ENCODE data around the gene C2CD2. TPM values are rescaled to one million over a fixed set of nuclear protein-coding genes. Genes with fewer than 3 reads are reported as not detected.

Gene C2CD2
- total and polyA plus RNA-seq, 2 of the 4 experiments (the other 2 are of a cell fraction) = 15.6 to 25.3 TPM

GRCh38 chr21:41873426-41873825, 80.4 kb downstream of the C2CD2 start:
- H3K4ac ChIP-seq (ENCODE audit: low read depth, low read length) = no peak overlapping the region
- H3K23ac ChIP-seq (ENCODE audit: low read depth, low read length) = no peak overlapping the region
- no peak overlapping the region for H3K4me3 ChIP-seq (ENCODE audit: insufficient read depth, low read depth, low read length)
- H3K36me3 ChIP-seq (ENCODE audit: control insufficient read depth, insufficient read depth, low read length) = 0 out of 2 replicates have a peak, but pooled peaks cover 1% of the 10 kb centered on the region
- no peak overlapping the region for H3K56ac ChIP-seq (ENCODE audit: extremely low read depth, insufficient read depth, low read length)
- TF ChIP-seq CEBPB (IDR thresholded peaks at IDR 0.05; ENCODE audit: low read depth, low read length) = no peak
- no peak overlapping the region for H2AFZ ChIP-seq (replicated peaks; ENCODE audit: low read length, poor library complexity)
- DNase-seq (no peak), ATAC-seq (ENCODE audit: low read depth) (no peak)
- H3K4me1 ChIP-seq (ENCODE audit: control insufficient read depth, insufficient read depth, low read length) = peaks cover 3% of the 10 kb centered on the region
- H3K9me3 ChIP-seq (ENCODE audit: control insufficient read depth, insufficient read depth, low read length) = no peaks in the 10 kb centered on the region
- no TSS peak for BruUV-seq (replicated peaks)
- no peak overlapping the region for H4K5ac ChIP-seq (ENCODE audit: low read depth, low read length)
- H2AK5ac ChIP-seq (ENCODE audit: low read depth, low read length) = no peak overlapping the region
- H4K20me1 ChIP-seq (ENCODE audit: insufficient read depth, low read length) = peaks cover 5% of the 10 kb centered on the region; the same call in 1 of the 2 replicates
- peak overlapping the region; percentile 1 for H2AK9ac ChIP-seq (replicated peaks; ENCODE audit: low read depth, low read length, poor library complexity)
- H3K27ac ChIP-seq (ENCODE audit: insufficient read depth, low read length) = no peak overlapping the region
- no peak overlapping the region for H2BK15ac ChIP-seq (ENCODE audit: low read depth, low read length)
- no peak overlapping the region for H4K8ac ChIP-seq (ENCODE audit: low read depth in 2 of 2, low read length in 2 of 2)
- in situ Hi-C loops (cut with MboI; ENCODE audit: low sequenced_read_pairs) = no loop called here
- H3K79me1 ChIP-seq (ENCODE audit: low read depth in 1 of 2, low read length in 2 of 2) = peaks cover 18 to 59% of the 10 kb centered on the region in 2 experiments
- H2BK120ac ChIP-seq (ENCODE audit: low read depth, low read length) = no peak overlapping the region
- ChIA-PET POLR2A (ENCODE audit: unreplicated experiment) (no interaction called here), CTCF (interaction anchor here (0.6 to 1.6 kb wide), 3 partner anchors 18 to 263 kb away, joined by 3 read pairs; no protein-coding TSS in a partner anchor)
- intact Hi-C loops (cut with micrococcal nuclease) = no loop called here
- dilution Hi-C loops (cut with HindIII; ENCODE audit: low sequenced_read_pairs, unreplicated experiment) = no loop called here
- 83% methylated on average over 1 of the region's 6 CpGs; no CpG with 5 or more reads in 1 of the 2 experiments for WGBS, 2 experiments (ENCODE audit: extremely low coverage in 2 of 2, insufficient read length in 1 of 2)
- H3K14ac ChIP-seq (replicated peaks; ENCODE audit: low read depth, low read length) = no peak overlapping the region
- H3K27me3 ChIP-seq (ENCODE audit: control insufficient read depth, insufficient read depth, low read length) = no peaks in the 10 kb centered on the region
- H3K9ac ChIP-seq (ENCODE audit: low read depth, low read length) = no peak overlapping the region
- H2BK5ac ChIP-seq (ENCODE audit: low read depth, low read length, poor library complexity, severe bottlenecking) = no peak overlapping the region
- no peak overlapping the region for H3K18ac ChIP-seq (ENCODE audit: low read depth, low read length)
- H3K4me2 ChIP-seq (ENCODE audit: low read depth, low read length) = no peak overlapping the region
- no peak overlapping the region for H4K91ac ChIP-seq (ENCODE audit: insufficient read depth, low read depth, low read length)
- H2BK20ac ChIP-seq (ENCODE audit: low read depth, low read length) = no peak overlapping the region
- peaks cover 18% of the 10 kb centered on the region; the same call in 1 of the 2 replicates for H3K9me1 ChIP-seq (ENCODE audit: insufficient read depth, low read length)
